K562 (cell line): ENCODE measurements around the gene ANAPC2. TPM values are rescaled to one million over a fixed set of nuclear protein-coding genes. Genes with fewer than 3 reads are reported as not detected.

Source experiments
- ATAC-seq: fragments of 200-7000 bp; cut with Tn5 transposase; 3 replicates; pipeline ENCODE4 v1.9.1; 2020; ENCODE audit warnings: moderate library complexity
- BruUV-seq: library from RNA; stranded (reverse); fragments of 400-500 nt; replicated peaks from 2 replicates; lab custom pipeline; 2021; lab: Mats Ljungman, UMichigan
- CTCF ChIA-PET: fragments of 300-600 bp; formaldehyde crosslinking; extraction: SDS; loops from one replicate; lab custom pipeline; 2021; ENCODE audit warnings: low intra/inter-chr PET ratio; lab: Yijun Ruan, JAX
- POLR2A ChIA-PET: fragments of 300-600, 350-650 bp; sonication (Branson Sonifier 250); formaldehyde crosslinking; extraction: SDS; loops from one replicate; lab custom pipeline; 2021; ENCODE audit warnings: antibody characterized with exemption, inconsistent platforms; lab: Yijun Ruan, JAX
- DNase-seq, 4 experiments: peaks; one replicate each; pipeline versions ENCODE4 v3.0.0 to v3.0.0-alpha.2; 2011 to 2018; ENCODE audit warnings: low spot score in 3 of 4, mixed read lengths in 3 of 4; ENCODE audit errors: extremely low read depth in 1 of 4
- FAIRE-seq: peaks from 2 replicates; lab custom pipeline; 2011; peaks lifted over from hg19 to GRCh38; lab: Jason Lieb, UNC
- H2AFZ ChIP-seq: 2 replicates; pipeline ENCODE4 v1.6.0; 2011; ENCODE audit warnings: low read depth, low read length, control low read depth, inconsistent platforms
- H3K27ac ChIP-seq: fragments of 200-600 bp; 3 replicates; pipeline ENCODE4 v1.8.0; 2011; ENCODE audit warnings: low read depth, mild to moderate bottlenecking, control low read depth, inconsistent platforms, low read length, moderate library complexity, mixed read lengths; ENCODE audit errors: extremely low read depth
- H3K27me3 ChIP-seq, 2 experiments: fragments of 300-600 bp in 1 of 2; 2 replicates in 1 of 2; 3 replicates in 1 of 2; pipeline versions ENCODE4 v1.6.0 to v1.8.0; 2011; ENCODE audit warnings: inconsistent platforms in 2 of 2, low read length in 2 of 2, mild to moderate bottlenecking in 1 of 2, mixed read lengths in 1 of 2, moderate library complexity in 1 of 2; ENCODE audit not compliant: control insufficient read depth in 2 of 2, insufficient read depth in 2 of 2
- H3K36me3 ChIP-seq: fragments of 300-600 bp; 3 replicates; pipeline ENCODE4 v1.8.0; 2011; ENCODE audit warnings: mild to moderate bottlenecking, low read length, inconsistent platforms; ENCODE audit not compliant: control insufficient read depth, insufficient read depth
- H3K4me1 ChIP-seq, 2 experiments: fragments of 200-600 bp in 1 of 2; replicated peaks in 1 of 2; 2 replicates in 1 of 2; 3 replicates in 1 of 2; pipeline versions ENCODE4 v1.5.1 to v1.8.0; 2011; ENCODE audit warnings: inconsistent platforms in 2 of 2, low read length in 2 of 2, mild to moderate bottlenecking in 1 of 2, mixed read lengths in 1 of 2, moderate library complexity in 1 of 2; ENCODE audit not compliant: control insufficient read depth in 2 of 2, insufficient read depth in 2 of 2
- H3K4me2 ChIP-seq: 2 replicates; pipeline ENCODE4 v1.6.1; 2011; ENCODE audit warnings: low read length, control low read depth, inconsistent platforms, mixed read lengths; ENCODE audit not compliant: insufficient read depth
- H3K4me3 ChIP-seq: fragments of 200-600 bp; sonication (generic), shearing (Covaris generic); 2 replicates; pipeline ENCODE4 v1.5.1; 2016; ENCODE audit warnings: control low read depth, inconsistent platforms
- H3K79me2 ChIP-seq: fragments of 200-600 bp; 3 replicates; pipeline ENCODE4 v1.8.0; 2011; ENCODE audit warnings: low read length, inconsistent platforms; ENCODE audit not compliant: control insufficient read depth, insufficient read depth
- H3K9ac ChIP-seq, 2 experiments: 2 replicates each; pipeline versions ENCODE4 v1.6.0 to v1.6.1; 2011; ENCODE audit warnings: low read depth in 2 of 2, low read length in 2 of 2, control low read depth in 1 of 2, inconsistent platforms in 1 of 2, mild to moderate bottlenecking in 1 of 2, mixed read lengths in 1 of 2; ENCODE audit not compliant: insufficient read depth in 1 of 2
- H3K9me1 ChIP-seq: one replicate; pipeline ENCODE4 v1.6.0; 2011; ENCODE audit warnings: inconsistent platforms, mild to moderate bottlenecking, low read length, moderate library complexity; ENCODE audit not compliant: control insufficient read depth, insufficient read depth
- H3K9me3 ChIP-seq: replicated peaks from 2 replicates; pipeline ENCODE4 v1.5.1; 2011; ENCODE audit warnings: low read depth, low read length, inconsistent platforms; ENCODE audit not compliant: control insufficient read depth, insufficient read depth
- H4K20me1 ChIP-seq: replicated peaks from 2 replicates; pipeline ENCODE4 v1.6.1; 2011; ENCODE audit warnings: low read length, inconsistent platforms, mixed read lengths; ENCODE audit not compliant: control insufficient read depth, insufficient read depth
- HMG20B ChIP-seq: fragments of 250-450 bp; sonication (Bioruptor Pico); IDR thresholded peaks from 2 replicates; pipeline ENCODE4 v1.5.0; 2021; ENCODE audit warnings: mild to moderate bottlenecking
- HNRNPL ChIP-seq: fragments of 200-400 bp; formaldehyde crosslinking; IDR thresholded peaks from 2 replicates; pipeline ENCODE4 v1.6.1; 2017; ENCODE audit warnings: low read depth, mild to moderate bottlenecking, low read length
- OTX1 ChIP-seq: fragments of 450-650 bp; formaldehyde crosslinking; IDR thresholded peaks from 2 replicates; pipeline ENCODE4 v1.4.0; 2022; ENCODE audit warnings: mild to moderate bottlenecking
- POLR2G ChIP-seq: fragments of 200-400 bp; formaldehyde crosslinking; IDR thresholded peaks from 2 replicates; pipeline ENCODE4 v1.6.1; 2017; ENCODE audit warnings: low read depth, mild to moderate bottlenecking, antibody characterized with exemption, low read length, moderate library complexity
- RBFOX2 ChIP-seq: fragments of 200-400 bp; formaldehyde crosslinking; IDR thresholded peaks from 2 replicates; pipeline ENCODE4 v1.6.1; 2017; ENCODE audit warnings: low read depth, mild to moderate bottlenecking, low read length, moderate library complexity
- STAT6 ChIP-seq: sonication (generic); formaldehyde crosslinking; IDR thresholded peaks from 2 replicates; pipeline ENCODE4 v1.8.1; 2023; ENCODE audit warnings: mild to moderate bottlenecking, missing genetic modification reagents
- WGBS: fragments of 100-300 bp; shearing (Covaris generic); methylation state at CpG from one replicate; pipeline ENCODE4 v1.1.6; 2016; ENCODE audit warnings: low coverage, mixed read lengths; ENCODE audit not compliant: insufficient coverage; ENCODE audit errors: missing lambda C conversion rate; 5-methylcytosine and 5-hydroxymethylcytosine counted together
- in situ Hi-C: fragments of 300-500 bp; cut with MboI; formaldehyde crosslinking; loops from 4 replicates; pipeline ENCODE4 v1.15.0; 2018; ENCODE audit warnings: inconsistent platforms, mixed read lengths
- intact Hi-C: fragments of 100-400 bp; cut with micrococcal nuclease; formaldehyde crosslinking; loops from 2 replicates; pipeline ENCODE4 v1.14.2; 2022
- polyA plus RNA-seq, 8 experiments: library from polyadenylated mRNA; depleted of rRNA in 4 of 8; stranded (reverse) in 5 of 8; unstranded in 3 of 8; fragments of >200 nt; fragmentation: Nextera tagmentation in 2 of 8; fragmentation: Illumina TruSeq in 1 of 8; extraction: Ambion mirVana in 2 of 8; extraction: Trizol in 1 of 8; gene quantifications; 2 replicates each; pipeline versions ENCODE4 v1.2.1 to v1.2.3, GENCODE V29; 2011 to 2014; ENCODE audit warnings: inconsistent platforms in 1 of 8, missing spikeins in 1 of 8
- total RNA-seq, 7 experiments: library from RNA; depleted of rRNA in 6 of 7; stranded (reverse); fragments of >200 nt in 6 of 7; fragmentation: Illumina TruSeq in 2 of 7; extraction: Trizol in 2 of 7; gene quantifications; 2 replicates each; pipeline versions ENCODE4 v1.2.1 to v1.2.3, GENCODE V29; 2011 to 2021; ENCODE audit warnings: low replicate concordance in 1 of 7

Gene ANAPC2
- total and polyA plus RNA-seq, 9 of the 15 experiments (the other 6 are each of a cell fraction or from before 2014, with no cell fraction given) = 0.11 to 56.5 (median 17.1) TPM; not detected in 1

- FAIRE-seq (no peak), DNase-seq (no peak), ATAC-seq (no peak)
- Histone ChIP-seq H4K20me1 (no peaks in the 10 kb centered on the region), H3K9me3 (no peaks in the 10 kb centered on the region), H3K27ac (no peak overlapping the region), H3K79me2 (no peaks in the 10 kb centered on the region), H3K9ac (peak overlapping the region in 1 of 2 experiments; percentile 81; a peak in 2 of 4 replicates), H3K36me3 (no peaks in the 10 kb centered on the region), H3K9me1 (no peaks in the 10 kb centered on the region), H3K4me3 (no peak overlapping the region), H3K4me2 (no peak overlapping the region), H3K27me3 (no peaks in the 10 kb centered on the region), H3K4me1 (peaks cover 21 to 95% of the 10 kb centered on the region in 2 experiments), H2AFZ (no peak overlapping the region)
- intact Hi-C loops (loop anchor here (2.0 kb wide), 2 partner anchors 107 to 175 kb away; no protein-coding TSS in a partner anchor), in situ Hi-C loops (loop anchor here (5.0 to 25.0 kb wide), 3 partner anchors 39 to 439 kb away; partner anchors contain the start of genes ANAPC2, CCDC183, SSNA1 and TMEM141)
- ChIA-PET CTCF (interaction anchor here (0.6 kb wide), 1 partner anchor 48 kb away, joined by 3 read pairs; no protein-coding TSS in a partner anchor), POLR2A (interaction anchor here (0.5 to 1.4 kb wide), 3 partner anchors 15 to 690 kb away, joined by 3 to 5 read pairs (median 4); partner anchors contain the start of gene TUBB4B)
- no peak for TF ChIP-seq STAT6 (CRISPR knock-in tag)
- TF ChIP-seq RBFOX2 = 0 out of 2 replicates have a peak, but pooled peaks have one; percentile 23
- TF ChIP-seq HNRNPL = peak; percentile 73; the same call in 1 of the 2 replicates
- TF ChIP-seq OTX1 (CRISPR knock-in tag) = 0 out of 2 replicates have a peak, but pooled peaks have one; percentile 44
- no peak for TF ChIP-seq HMG20B
- TF ChIP-seq POLR2G = peak; percentile 49; the same call in 1 of the 2 replicates
- 62% methylated on average over 20 of the region's 21 CpGs for WGBS
- no TSS peak for BruUV-seq
These were observed 37.5 kb upstream of the ANAPC2 start for GRCh38 chr9:137225699-137226331.
